Fibroblast of skin of right biceps (primary cell): ENCODE measurements around the gene MOGAT2.
A peak's percentile ranks its signal among the peaks of the same experiment; 100 is the strongest.
"Not testable (repeated sequence)": the region's sequence is repeated elsewhere in the genome, so short reads cannot be mapped to it uniquely, and the experiment has no call there.

Experiments
- DNase-seq: peaks from one replicate; pipeline ENCODE4 v3.0.0-alpha.2; 2013

Gene MOGAT2

GRCh38 chr11:75717608-75718418 is at the start of gene MOGAT2:
MOGAT2 (plus strand) TSS chr11:75717838; CDS start chr11:75717889, 51 bp downstream.
- DNase-seq, result no peak

DNA sequence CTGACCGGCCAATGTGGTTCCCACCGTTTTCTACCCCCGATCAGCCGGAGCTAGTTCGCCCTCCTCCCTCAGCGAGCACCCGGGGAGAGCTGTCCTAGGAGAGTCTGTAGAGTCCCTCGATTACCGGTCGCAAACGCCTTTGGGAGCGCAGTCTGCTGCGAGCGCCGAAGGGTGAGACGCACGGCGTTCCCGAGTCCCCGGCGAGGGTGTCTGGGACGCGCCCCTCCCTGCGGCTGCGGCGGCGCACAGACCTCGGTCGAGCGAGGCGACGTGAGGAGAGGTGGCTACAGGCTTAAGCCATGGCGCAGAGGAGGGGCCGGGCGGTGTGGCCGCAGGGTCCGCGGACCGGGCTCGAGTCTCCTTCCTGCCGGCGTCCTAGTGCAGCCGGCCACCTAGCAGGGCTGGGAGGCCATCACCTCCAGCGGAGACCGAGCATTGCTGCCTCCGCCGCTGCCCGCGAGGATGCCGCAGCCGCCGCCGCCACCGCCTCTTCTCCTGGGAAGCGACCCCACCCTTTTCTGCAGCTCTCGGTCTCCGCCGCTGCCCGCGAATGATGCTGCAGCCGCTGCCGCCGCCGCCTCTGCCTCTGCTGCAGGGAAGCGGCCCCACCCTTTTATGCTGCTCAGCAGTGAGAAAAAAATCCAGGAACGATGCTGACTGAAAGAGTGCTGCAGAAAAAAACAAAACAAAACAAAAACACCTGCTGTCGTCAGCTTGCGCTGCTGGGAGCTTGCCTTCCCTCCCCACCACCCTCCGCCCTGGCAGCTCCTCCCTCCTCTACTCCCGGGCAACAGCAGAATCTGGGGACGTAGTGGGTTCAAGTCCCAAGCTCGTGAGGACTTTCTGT is 49.0 kb upstream of the MOGAT2 start, which contains the start of gene MAP6:
Gene MAP6, minus strand, starts transcription at position 588 of the 847 bp plus-strand sequence. CDS start 669 bp downstream, outside the sequence.
- peak; percentile 30 for DNase-seq

DNA sequence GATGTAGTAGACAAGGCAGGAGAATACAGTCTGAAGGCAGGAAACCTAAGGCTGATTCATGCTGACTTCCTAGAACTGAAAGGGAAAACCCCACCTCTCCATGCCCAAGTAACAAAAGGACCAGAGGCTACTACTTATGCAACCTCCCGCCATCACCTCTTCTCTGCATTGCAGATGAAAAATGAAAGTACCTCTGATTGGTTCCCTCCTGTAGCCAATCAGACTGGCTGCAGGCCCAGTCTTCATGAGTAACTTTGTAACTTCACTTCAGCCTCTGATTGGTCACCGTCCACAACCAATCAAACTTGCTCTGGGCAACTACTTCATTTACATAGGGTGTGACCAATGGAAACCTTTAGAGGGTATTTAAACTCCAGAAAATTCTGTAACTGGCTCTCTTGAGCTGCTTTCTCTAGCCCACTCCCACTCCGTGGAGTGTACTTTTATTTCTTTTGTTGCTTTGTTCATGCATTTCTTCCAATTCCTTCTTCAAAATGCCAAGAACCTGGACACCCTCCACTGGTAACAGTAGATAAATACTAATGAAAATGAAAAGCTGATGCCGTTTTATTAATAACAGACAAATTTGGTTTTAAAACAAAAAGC is 43.6 kb upstream of the MOGAT2 start:
- DNase-seq, result peak; percentile 63

DNA sequence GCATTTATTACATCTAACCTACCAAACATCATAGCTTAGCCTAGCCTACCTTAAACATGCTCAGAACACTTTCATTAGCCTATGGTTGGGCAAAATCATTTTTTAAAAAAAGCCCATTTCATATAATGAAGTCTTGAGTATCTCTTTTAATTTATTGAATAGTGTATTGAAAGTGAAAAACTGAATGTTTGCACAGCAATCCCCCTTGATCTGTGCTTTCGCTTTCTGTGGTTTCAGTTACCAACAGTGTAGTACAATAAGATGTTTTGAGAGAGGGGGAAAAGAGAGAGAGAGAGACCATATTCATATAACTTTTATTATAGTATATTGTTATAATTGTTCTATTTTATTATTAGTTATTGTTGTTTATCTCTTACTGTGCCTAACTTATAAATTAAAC is 40.4 kb upstream of the MOGAT2 start:
- DNase-seq, result no peak

GRCh38 chr11:75677909-75678308 is 39.7 kb upstream of the MOGAT2 start:
- DNase-seq, result no peak

DNA sequence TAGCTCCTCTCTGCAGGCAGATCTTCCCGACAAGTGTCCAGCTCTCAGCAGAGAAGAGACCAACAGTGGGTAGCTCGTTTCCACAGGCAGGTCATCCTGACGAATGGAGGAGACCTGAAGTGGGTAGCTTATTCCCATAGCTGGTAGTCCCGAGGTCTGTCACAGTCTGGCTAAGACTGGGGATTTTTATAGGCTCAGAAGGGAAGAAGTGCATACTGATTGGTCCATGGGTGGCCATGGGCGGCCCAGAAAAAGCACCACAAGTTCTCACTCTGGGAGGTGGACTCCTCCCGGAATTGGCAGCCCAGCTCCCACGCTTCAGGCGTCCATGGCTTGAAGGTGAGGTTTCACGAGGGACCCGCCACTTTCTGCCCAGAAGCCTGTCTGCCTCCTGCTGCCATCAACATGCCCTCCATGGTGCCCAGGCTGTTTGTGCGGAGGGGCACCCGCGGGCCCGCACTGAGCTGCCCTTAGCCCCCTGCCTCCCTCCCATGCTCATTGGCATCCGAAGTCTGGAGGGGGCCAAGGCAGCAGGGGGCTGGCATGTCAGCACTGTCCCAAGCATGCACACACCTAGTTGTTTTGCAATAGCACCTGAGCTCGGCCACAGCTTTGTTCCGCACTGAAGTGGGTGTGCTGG is 38.9 kb upstream of the MOGAT2 start:
- no peak for DNase-seq

DNA sequence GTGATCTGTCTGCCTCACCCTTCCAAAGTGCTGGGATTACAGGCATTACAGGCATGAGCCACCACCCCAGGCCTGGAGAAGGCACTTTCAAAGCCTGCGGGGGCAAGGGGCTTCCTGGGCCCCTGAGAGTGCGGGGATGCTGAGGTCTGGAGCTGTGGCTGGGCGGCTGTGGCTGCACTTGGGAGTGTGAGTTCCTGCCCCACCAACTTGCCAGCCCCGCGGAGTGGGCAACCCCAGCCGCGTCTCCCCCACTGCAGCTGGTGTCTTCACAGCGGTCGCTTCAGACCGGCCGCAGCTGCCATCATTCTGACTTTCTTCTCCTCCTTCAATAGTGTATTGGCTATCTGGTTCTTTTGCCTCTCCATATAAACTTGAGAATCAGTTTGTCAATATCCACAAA is 38.1 kb upstream of the MOGAT2 start:
- DNase-seq, result no peak

DNA sequence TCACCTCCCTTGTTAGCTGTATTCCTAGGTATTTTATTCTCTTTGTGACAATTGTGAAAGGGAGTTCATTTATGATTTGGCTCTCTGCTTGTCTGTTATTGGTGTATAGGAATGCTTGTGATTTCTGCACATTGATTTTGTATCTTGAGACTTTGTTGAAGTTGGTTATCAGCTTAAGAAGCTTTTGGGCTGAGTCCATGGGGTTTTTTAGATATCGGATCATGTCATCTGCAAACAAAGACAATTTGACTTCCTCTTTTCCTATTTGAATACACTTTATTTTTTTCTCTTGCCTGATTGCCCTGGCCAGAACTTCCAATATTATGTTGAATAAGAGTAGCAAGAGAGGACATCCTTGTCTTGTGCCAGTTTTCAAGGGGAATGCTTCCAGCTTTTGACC is 33.8 kb upstream of the MOGAT2 start:
- not testable (repeated sequence) for DNase-seq

DNA sequence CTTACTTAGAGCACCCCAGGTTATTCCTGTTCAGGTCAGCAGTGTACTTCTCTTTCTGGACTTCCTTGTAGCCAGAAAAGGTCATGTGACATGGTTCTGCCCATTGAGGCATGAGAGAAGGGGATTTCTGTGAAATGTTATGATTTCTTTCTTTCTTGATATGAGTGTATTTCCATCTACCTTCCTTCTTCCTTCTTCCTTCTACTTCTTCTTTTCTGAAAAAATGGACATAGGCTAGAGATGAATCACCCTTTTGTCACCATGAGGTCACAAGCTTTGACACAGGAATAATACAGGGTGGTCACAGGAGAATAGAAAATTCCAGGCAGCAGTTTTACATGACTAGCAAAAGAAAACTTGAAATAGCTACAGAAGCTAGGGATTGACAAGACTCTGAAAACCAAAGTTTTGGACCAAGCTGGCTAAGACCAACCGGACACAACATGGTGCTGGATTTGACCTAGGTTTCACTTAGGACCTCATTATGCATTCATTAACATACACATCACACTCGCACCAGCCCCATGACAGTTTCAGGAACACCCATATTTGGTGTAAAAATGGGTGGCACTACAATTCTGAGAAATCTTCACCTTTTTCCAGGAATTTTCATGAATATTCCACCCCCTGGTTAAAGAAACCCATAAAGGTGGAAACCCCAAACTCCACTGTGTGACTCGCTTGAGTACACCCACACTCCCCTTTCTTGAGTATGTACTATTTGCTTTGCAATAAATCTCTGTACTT is 27.6 kb upstream of the MOGAT2 start:
- DNase-seq, result no peak

DNA sequence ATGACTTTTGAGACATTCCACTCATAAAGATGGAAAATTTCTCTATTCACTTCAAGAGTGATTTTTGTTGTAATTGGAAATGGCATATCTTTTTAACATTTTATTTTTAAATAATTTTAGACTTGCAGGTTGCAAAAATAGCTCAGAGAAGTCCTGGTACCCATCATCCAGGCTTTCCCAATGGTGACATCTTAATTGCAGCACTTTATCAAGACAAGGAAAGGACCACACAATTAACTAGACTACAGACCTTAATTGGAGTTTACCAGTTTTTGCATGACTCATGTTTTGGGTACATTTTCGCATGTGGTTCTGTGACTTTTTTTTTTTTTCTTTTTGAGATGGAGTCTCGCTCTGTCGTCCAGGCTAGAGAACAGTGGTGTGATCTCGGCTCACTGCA is 25.8 kb upstream of the MOGAT2 start:
- DNase-seq, result no peak

DNA sequence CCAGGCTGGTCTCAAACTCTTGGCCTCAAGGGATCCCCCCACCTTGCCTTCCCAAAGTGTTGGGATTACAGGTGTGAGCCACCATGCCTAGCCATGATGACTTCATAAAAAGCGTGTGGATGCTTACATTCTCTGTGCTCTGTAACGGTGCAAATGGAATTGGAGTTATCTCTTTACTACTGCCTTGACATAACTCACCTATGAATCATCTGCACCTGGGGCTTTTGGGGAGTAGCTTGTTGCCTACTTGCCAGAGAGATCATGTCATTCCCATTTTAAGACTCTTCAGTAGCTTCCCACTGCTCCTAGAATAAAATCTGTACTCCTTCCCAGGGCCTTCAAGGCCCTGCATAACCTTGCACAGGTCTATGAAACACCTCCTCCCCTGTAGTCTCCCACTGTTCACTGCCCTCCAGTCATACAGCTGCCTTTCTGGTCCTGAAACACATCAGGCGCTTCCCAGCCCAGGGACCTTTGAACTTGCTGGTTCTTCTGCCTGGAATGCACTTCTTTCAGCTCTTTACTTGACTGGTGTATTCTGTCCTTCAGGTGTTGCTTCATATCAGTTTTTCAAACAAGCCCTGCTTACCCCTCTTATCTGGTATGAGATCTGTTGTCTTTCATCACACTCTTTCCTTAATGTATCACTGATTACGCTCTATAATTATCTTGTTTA is 19.6 kb upstream of the MOGAT2 start:
- DNase-seq, result no peak

DNA sequence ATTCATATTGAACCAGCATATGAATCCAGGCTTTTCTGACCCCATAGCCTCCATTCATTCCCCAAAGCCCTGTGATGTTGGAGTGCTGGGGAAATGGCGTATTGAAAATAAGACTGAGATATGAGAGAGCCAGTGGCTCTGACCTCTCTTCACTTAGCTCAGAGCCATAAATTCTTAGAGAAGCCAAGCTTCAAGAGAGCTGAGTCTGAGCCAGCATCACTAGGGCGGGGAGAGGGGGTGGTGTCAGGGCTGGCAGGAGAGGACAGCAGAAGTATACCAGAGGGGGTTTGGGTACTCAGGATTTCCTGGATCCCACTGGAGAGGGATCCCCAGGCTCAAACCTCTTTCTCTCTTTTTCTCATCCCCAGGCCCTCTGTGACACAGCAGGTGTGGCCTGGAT is 16.7 kb upstream of the MOGAT2 start:
- DNase-seq, result no peak

GRCh38 chr11:75703695-75704237 is 13.9 kb upstream of the MOGAT2 start:
- DNase-seq, result no peak

DNA sequence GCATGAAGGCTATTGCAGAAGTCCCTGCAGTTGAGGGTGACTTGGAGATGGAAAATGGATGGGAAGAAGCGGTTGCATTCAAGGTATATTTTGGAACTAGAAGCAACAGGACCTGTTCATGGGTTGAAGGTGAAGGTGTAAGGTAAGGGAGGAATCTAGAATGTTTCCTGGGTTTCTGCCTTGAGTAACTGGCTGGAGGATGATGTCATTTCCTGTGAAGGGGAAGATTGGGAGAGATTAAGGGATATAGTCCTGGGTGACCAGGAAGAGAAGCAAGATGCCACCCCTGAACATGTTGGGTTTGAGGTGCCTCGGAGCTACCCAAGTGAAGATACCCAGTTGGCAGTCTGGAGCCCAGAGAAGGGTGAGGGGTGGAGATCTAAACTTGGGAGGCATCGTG is 12.1 kb upstream of the MOGAT2 start:
- DNase-seq, result no peak

- DNase-seq, result peak; percentile 66
Measured at GRCh38 chr11:75706260-75706729, 11.3 kb upstream of the MOGAT2 start.

DNA sequence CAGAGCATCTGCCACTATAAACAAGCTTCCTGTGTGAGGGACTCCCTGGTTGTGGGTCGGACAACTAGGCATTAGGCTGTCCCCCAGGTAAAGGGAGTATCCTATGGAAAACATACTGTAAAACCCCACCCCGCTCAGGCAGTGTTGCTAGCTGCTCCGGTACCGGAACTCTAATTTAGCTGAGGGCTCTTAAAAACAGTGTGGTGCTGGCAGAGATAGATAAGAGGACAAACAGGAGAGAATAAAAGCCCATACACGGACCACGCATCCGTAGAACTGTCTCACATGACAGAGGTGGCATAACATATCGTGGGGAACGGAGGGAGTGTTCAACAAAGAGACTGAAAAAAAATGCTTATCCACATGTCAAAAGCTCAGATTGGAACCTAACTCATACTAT is 3.4 kb upstream of the MOGAT2 start:
- DNase-seq, result no peak

DNA sequence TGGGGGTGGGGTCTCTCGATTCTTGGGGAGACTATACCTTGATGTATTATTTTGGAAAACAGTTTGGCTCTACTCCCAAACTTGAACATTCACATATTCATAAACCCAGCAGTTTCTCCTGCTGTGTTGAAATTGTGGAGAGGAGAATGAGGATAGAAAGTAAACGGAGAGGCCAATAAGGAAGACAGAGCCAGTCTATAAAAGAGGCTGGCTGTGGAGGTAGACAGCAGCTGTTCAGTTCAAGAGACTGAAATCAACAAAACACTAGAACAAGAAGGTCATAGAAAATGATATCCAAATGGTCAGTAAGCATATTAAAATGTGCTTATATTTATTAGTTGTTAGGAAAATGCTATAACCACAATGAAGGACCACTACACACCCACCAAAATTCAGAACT is 1.9 kb upstream of the MOGAT2 start:
- DNase-seq, result no peak

DNA sequence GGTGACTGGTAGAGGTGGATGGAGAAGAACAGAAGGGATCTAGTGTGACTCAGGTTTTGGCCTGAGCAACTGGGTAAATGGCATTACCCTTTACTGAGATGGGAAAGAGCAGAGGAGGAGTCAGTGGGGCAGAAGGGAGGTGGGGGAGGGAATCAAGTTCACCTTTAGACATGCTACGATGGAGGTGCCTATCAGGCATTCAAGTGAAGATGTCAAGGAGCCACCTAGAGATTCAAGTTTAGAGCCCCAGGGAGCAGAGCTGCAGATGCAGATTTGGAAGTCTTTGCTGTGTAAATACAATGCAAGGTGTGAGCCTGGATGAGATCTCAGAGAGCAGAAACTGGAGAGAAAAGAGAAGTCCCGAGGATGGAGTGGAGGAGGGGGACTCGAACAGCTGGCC is 979 bp upstream of the MOGAT2 start:
- no peak for DNase-seq

DNA sequence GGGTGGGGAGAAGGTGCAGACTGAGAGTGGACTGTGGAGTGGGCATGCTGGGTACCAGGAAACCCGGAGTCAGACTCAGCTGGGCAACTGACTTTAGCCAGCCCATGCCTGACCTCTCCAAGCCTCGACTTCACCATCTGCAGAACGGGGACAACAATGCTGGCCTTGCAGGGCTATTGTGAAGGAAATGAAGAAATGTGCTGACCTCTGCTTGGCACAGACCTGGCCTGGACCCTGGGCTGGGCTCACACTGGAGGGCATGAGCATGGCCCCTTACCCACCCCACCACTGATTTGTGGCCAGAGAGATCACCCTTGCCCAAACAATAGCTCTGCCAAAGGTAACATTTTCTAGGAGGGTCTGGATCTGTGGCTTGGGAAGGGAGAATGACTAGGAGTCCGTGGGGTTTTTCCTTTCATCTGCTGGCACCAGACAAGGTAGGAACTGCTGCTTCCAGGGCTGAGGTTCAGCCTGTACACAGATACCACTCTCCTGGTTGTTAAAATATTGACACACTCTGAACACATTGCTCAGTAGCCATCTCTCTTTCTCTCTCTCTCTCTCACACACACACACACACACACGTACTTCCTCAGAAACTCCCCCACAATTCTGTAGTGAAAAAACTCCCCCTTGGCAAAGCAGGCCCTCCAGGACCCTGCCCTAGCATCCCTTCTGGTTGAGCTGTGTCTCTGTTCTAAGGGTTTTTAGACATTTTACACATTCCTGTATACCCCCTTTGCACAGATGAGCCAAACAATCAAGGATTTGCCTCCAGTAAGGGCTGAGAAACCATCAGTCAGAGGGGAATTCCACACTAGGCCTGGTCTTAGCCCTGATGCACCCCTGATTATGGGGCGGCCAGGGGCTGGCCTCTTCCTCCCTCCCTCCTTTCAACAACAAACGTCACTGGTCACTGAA is 1.0 kb downstream of the MOGAT2 start:
- DNase-seq, result no peak
